T-helper 1 cell (primary cell): Measurements from ENCODE around the gene OR6C1.
"Not testable (repeated sequence)": the region's sequence is repeated elsewhere in the genome, so short reads cannot be mapped to it uniquely, and the experiment has no call there.

Experiments
- DNase-seq, 5 donors: peaks; one replicate each; pipeline ENCODE4 v3.0.0-alpha.2; 2012 to 2020
- total RNA-seq, 4 donors: gene quantifications; one replicate each; lab custom pipeline; 2026; lab: John Stamatoyannopoulos, UW

OR6C1 gene
- 0 reads per million in 4 donors for total RNA-seq

- DNase-seq, result no peak
These were observed at the start of gene OR6C1 for GRCh38 chr12:55314043-55314442. Gene OR6C1 (plus strand): TSS chr12:55314343. CDS start chr12:55320600, 6,257 bp downstream.

GRCh38 chr12:55280991-55281390, 33.2 kb upstream of the OR6C1 start:
- no peak for DNase-seq

- no peak for DNase-seq
These were observed 24.1 kb upstream of the OR6C1 start for GRCh38 chr12:55289999-55290398.

GRCh38 chr12:55296469-55296868, 17.7 kb upstream of the OR6C1 start, which contains the start of gene OR6C6:
Gene OR6C6 (minus strand): TSS chr12:55296569. CDS start chr12:55295232, 1,337 bp downstream.
- DNase-seq, result no peak

- DNase-seq, result no peak
These were observed 6.1 kb downstream of the OR6C1 start for GRCh38 chr12:55320201-55320600.

- not testable (repeated sequence) for DNase-seq
These were observed 11.7 kb downstream of the OR6C1 start for GRCh38 chr12:55325801-55326200.

GRCh38 chr12:55330446-55330845, 16.3 kb downstream of the OR6C1 start, which contains the start of gene OR6C3:
Gene OR6C3 (plus strand): TSS chr12:55330746. CDS start chr12:55331701, 955 bp downstream.
- DNase-seq, result no peak

- no peak for DNase-seq
These were observed 21.9 kb downstream of the OR6C1 start for GRCh38 chr12:55336002-55336401.

- DNase-seq, result not testable (repeated sequence)
These were observed 41.2 kb downstream of the OR6C1 start for GRCh38 chr12:55355338-55355737.

GRCh38 chr12:55362675-55363074, 48.5 kb downstream of the OR6C1 start, which contains the start of gene OR6C75:
Gene OR6C75 (plus strand): TSS chr12:55362975. CDS start chr12:55365111, 2,136 bp downstream.
- DNase-seq, result no peak

- DNase-seq, result no peak
These were observed 50.9 kb downstream of the OR6C1 start for GRCh38 chr12:55365086-55365485.
